Measurements from ENCODE around the gene DPPA5.
A peak's percentile ranks its signal among the peaks of the same experiment; 100 is the strongest.
"Not testable (repeated sequence)": the region's sequence is repeated elsewhere in the genome, so short reads cannot be mapped to it uniquely, and the experiment has no call there.

Gene DPPA5

GRCh38 chr6:73353636-73354593, at the start of gene DPPA5:
Gene DPPA5 (minus strand): TSS chr6:73354276. CDS start chr6:73354225, 51 bp downstream.
- Histone ChIP-seq H3K27ac (no peak within 1 kb of the TSS), H3K27me3 (peaks cover 0 to 10% of the 10 kb centered on the region in 2 donors), H3K36me3 (no peaks in the 10 kb centered on the region), H3K9me3 (no peaks in the 10 kb centered on the region), H3K4me1 (no peaks in the 10 kb centered on the region), H3K4me3 (no peak within 1 kb of the TSS)
- DNase-seq: no peak
- TF ChIP-seq CTCF (IDR thresholded peaks at IDR 0.05): no peak
- intact Hi-C loops (cut with DNase I; ENCODE audit: low total_unique reads): no loop called here

GRCh38 chr6:73400656-73401055, 46.6 kb upstream of the DPPA5 start:
- intact Hi-C loops (cut with DNase I; ENCODE audit: low total_unique reads): no loop called here
- Histone ChIP-seq H3K4me3 (no peak overlapping the region), H3K36me3 (no peaks in the 10 kb centered on the region), H3K9me3 (no peaks in the 10 kb centered on the region), H3K27me3 (no peaks in the 10 kb centered on the region), H3K4me1 (no peaks in the 10 kb centered on the region), H3K27ac (no peak overlapping the region)
- DNase-seq: no peak
- no peak for TF ChIP-seq CTCF (IDR thresholded peaks at IDR 0.05)

GRCh38 chr6:73395875-73396274, 41.8 kb upstream of the DPPA5 start:
- intact Hi-C loops (cut with DNase I; ENCODE audit: low total_unique reads): no loop called here
- Histone ChIP-seq H3K36me3 (no peaks in the 10 kb centered on the region), H3K4me3 (no peak overlapping the region), H3K27ac (no peak overlapping the region), H3K4me1 (no peaks in the 10 kb centered on the region), H3K9me3 (no peaks in the 10 kb centered on the region), H3K27me3 (no peaks in the 10 kb centered on the region)
- no peak for TF ChIP-seq CTCF (IDR thresholded peaks at IDR 0.05)
- DNase-seq: no peak

GRCh38 chr6:73394577-73395354, 40.7 kb upstream of the DPPA5 start, which contains the start of gene DDX43:
Gene DDX43 (plus strand): TSS chr6:73394828. CDS start chr6:73394906, 78 bp downstream.
- no peak for TF ChIP-seq CTCF (IDR thresholded peaks at IDR 0.05)
- intact Hi-C loops (cut with DNase I; ENCODE audit: low total_unique reads): no loop called here
- peak; percentile 69 to 78 for DNase-seq
- H3K27me3 ChIP-seq: no peaks in the 10 kb centered on the region
- H3K36me3 ChIP-seq: no peaks in the 10 kb centered on the region
- H3K4me1 ChIP-seq: no peaks in the 10 kb centered on the region
- H3K4me3 ChIP-seq: peak within 1 kb of the TSS; percentile 32 to 44
- H3K9me3 ChIP-seq: no peaks in the 10 kb centered on the region
- H3K27ac ChIP-seq: peak within 1 kb of the TSS in 1 of 2 donors; percentile 68

- Histone ChIP-seq H3K4me3 (no peak overlapping the region), H3K27me3 (no peaks in the 10 kb centered on the region), H3K4me1 (peaks cover 0 to 3% (median 0%) of the 10 kb centered on the region in 4 donors), H3K27ac (no peak overlapping the region), H3K36me3 (no peaks in the 10 kb centered on the region), H3K9me3 (no peaks in the 10 kb centered on the region)
- DNase-seq: no peak
- no peak for TF ChIP-seq CTCF (IDR thresholded peaks at IDR 0.05)
- intact Hi-C loops (cut with DNase I; ENCODE audit: low total_unique reads): no loop called here
Measured at GRCh38 chr6:73393278-73393677, 39.2 kb upstream of the DPPA5 start.

GRCh38 chr6:73392188-73392587, 38.1 kb upstream of the DPPA5 start:
- H3K4me1 ChIP-seq; intact Hi-C loops (cut with DNase I; ENCODE audit: low total_unique reads); H3K36me3 ChIP-seq; H3K27me3 ChIP-seq; H3K4me3 ChIP-seq; H3K9me3 ChIP-seq; DNase-seq; H3K27ac ChIP-seq: not testable (repeated sequence)

Data from tibial artery (tissue), 4 donors.